Glutamatergic neuron (in vitro differentiated cells): ENCODE results near the gene ADAT1. TPM values are rescaled to one million over a fixed set of nuclear protein-coding genes. Genes with fewer than 3 reads are reported as not detected.

ENCODE experiments used
- DNase-seq: peaks from one replicate; pipeline ENCODE4 v3.0.0; 2022
- H3K27ac Mint-ChIP-seq: one replicate; pipeline ENCODE4 v1.8.0; 2020; ENCODE audit warnings: mild to moderate bottlenecking, mixed read lengths, inconsistent platforms; ENCODE audit not compliant: unreplicated experiment
- H3K27me3 Mint-ChIP-seq: one replicate; pipeline ENCODE4 v1.8.0; 2020; ENCODE audit warnings: mild to moderate bottlenecking, moderate library complexity, mixed read lengths, inconsistent platforms; ENCODE audit not compliant: unreplicated experiment
- H3K36me3 Mint-ChIP-seq: one replicate; pipeline ENCODE4 v1.8.0; 2020; ENCODE audit warnings: mild to moderate bottlenecking, mixed read lengths, inconsistent platforms; ENCODE audit not compliant: unreplicated experiment
- H3K4me1 Mint-ChIP-seq: one replicate; pipeline ENCODE4 v1.8.0; 2020; ENCODE audit warnings: mild to moderate bottlenecking, low read depth, mixed read lengths, inconsistent platforms; ENCODE audit not compliant: unreplicated experiment
- H3K4me3 Mint-ChIP-seq: one replicate; pipeline ENCODE4 v1.8.0; 2020; ENCODE audit warnings: mild to moderate bottlenecking, mixed read lengths, inconsistent platforms; ENCODE audit not compliant: unreplicated experiment
- H3K9me3 Mint-ChIP-seq: one replicate; pipeline ENCODE4 v1.8.0; 2020; ENCODE audit warnings: mild to moderate bottlenecking, moderate library complexity, mixed read lengths, inconsistent platforms; ENCODE audit not compliant: unreplicated experiment
- total RNA-seq: library from RNA; stranded (reverse); fragmentation: NEBNext Ultra II Directional; extraction: Animal tissue kit (Norgen Biotek cat#: 25700); gene quantifications from one replicate; pipeline ENCODE4 v1.2.1, GENCODE V29; 2021; ENCODE audit not compliant: unreplicated experiment
- TF ChIP-seq, protein P1 (sequence below): fragments of 200-600 bp; sonication (generic); IDR thresholded peaks from one replicate; pipeline ENCODE4 v1.5.0; 2021; ENCODE audit not compliant: partially characterized antibody, unreplicated experiment

The ADAT1 gene
- total RNA-seq, 1 donor from 2014 or later: 80.1 TPM

DNA sequence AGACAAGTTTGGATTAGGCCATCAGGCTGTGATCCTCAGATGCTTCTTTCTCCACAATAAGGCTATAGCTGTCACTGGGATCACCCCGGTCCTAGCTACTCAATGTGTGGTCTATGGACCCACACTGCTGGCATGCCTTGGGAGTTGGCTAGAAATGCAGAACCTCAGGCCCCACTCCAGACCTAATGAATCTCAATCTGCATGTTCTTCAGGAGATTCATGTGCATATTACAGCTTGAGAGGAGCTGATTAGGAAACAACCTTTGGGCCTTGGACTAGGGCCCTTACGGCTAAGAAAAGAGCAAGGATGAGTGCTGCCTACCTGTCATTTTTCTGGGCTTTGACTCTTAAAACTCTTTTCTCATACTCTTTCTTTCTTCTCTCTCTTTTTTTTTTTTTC, 7.5 kb downstream of the ADAT1 start:
- peaks cover 2% of the 10 kb centered on the region for H3K27me3 Mint-ChIP-seq
- no peaks in the 10 kb centered on the region for H3K9me3 Mint-ChIP-seq
- no peak for DNase-seq
- TF ChIP-seq, protein P1, sequence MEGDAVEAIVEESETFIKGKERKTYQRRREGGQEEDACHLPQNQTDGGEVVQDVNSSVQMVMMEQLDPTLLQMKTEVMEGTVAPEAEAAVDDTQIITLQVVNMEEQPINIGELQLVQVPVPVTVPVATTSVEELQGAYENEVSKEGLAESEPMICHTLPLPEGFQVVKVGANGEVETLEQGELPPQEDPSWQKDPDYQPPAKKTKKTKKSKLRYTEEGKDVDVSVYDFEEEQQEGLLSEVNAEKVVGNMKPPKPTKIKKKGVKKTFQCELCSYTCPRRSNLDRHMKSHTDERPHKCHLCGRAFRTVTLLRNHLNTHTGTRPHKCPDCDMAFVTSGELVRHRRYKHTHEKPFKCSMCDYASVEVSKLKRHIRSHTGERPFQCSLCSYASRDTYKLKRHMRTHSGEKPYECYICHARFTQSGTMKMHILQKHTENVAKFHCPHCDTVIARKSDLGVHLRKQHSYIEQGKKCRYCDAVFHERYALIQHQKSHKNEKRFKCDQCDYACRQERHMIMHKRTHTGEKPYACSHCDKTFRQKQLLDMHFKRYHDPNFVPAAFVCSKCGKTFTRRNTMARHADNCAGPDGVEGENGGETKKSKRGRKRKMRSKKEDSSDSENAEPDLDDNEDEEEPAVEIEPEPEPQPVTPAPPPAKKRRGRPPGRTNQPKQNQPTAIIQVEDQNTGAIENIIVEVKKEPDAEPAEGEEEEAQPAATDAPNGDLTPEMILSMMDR: no peak
- no peak overlapping the region for H3K27ac Mint-ChIP-seq
- no peak overlapping the region for H3K4me3 Mint-ChIP-seq
- H3K36me3 Mint-ChIP-seq: no peaks in the 10 kb centered on the region
- peaks cover under 1% of the 10 kb centered on the region for H3K4me1 Mint-ChIP-seq

GRCh38 chr16:75614066-75614897, 8.8 kb downstream of the ADAT1 start:
- Mint-ChIP-seq H3K4me3 (no peak overlapping the region), H3K36me3 (no peaks in the 10 kb centered on the region), H3K9me3 (no peaks in the 10 kb centered on the region), H3K27me3 (peaks cover under 1% of the 10 kb centered on the region), H3K27ac (no peak overlapping the region), H3K4me1 (no peaks in the 10 kb centered on the region)
- no peak for DNase-seq
- TF ChIP-seq, protein P1: no peak

- no peaks in the 10 kb centered on the region for H3K4me1 Mint-ChIP-seq
- TF ChIP-seq, protein P1: no peak
- no peak for DNase-seq
- no peaks in the 10 kb centered on the region for H3K9me3 Mint-ChIP-seq
- no peak overlapping the region for H3K27ac Mint-ChIP-seq
- peaks cover 2% of the 10 kb centered on the region for H3K27me3 Mint-ChIP-seq
- H3K36me3 Mint-ChIP-seq: peaks cover 11% of the 10 kb centered on the region
- no peak overlapping the region for H3K4me3 Mint-ChIP-seq
These were observed 16.6 kb downstream of the ADAT1 start for GRCh38 chr16:75606507-75606906.

- TF ChIP-seq, protein P1: no peak
- Mint-ChIP-seq H3K4me1 (no peaks in the 10 kb centered on the region), H3K27me3 (peaks cover 2% of the 10 kb centered on the region), H3K36me3 (peaks cover 12% of the 10 kb centered on the region), H3K9me3 (no peaks in the 10 kb centered on the region), H3K27ac (no peak overlapping the region), H3K4me3 (no peak overlapping the region)
- no peak for DNase-seq
These were observed 19.8 kb downstream of the ADAT1 start for GRCh38 chr16:75603241-75603640.
